ENCODE measurements around the gene PPP1R13B.

Gene PPP1R13B

GRCh38 chr14:103731916-103732867 is 115.2 kb downstream of the PPP1R13B start:
- DNase-seq (ENCODE audit: low read depth in 2 of 2): no peak

DNA sequence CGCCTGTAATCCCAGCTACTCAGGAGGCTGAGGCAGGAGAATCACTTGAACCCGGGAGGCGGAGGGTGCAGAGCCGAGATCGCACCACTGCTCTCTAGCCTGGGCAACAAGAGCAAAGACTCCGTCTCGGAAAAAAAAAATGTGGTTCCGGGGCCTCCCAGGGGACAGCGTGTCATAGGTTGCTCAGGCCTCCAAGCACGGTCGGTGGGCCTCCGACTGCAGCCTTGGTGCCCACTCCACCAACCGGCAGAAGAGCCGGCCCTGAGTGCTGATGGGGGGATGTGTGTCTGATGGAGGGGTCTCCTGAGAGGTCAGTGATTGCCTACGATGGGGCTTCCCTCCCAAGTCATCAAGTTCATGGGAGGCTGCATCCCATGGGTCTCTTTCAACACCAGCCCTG is 115.9 kb downstream of the PPP1R13B start:
- DNase-seq (ENCODE audit: low read depth in 2 of 2): no peak

DNA sequence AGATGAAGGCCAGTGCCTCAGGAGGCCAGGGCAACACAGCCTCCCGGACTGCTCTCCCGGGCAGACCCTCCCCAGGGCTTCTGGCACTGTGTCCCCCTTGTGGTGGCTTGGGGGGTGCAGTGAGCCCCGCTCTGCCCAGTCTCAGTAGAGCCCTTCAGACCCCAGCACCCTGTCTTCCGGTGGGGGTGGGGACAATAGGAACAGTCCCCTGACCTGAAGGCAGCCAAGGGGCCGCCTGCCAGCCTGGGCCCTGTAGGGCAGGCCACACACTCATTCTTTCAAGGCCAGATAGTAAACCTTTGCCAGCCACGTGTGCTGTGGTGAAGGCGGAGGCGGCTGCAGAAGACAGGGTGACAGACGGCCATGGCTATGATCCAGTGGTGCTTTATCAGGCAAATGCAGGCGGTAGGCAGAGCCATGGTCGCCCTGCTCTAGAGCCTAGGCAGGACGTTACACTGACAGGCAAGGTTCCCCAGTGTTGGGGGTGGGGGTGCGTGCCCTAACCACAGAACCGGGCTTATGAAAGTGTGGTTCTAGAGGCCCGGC is 116.8 kb downstream of the PPP1R13B start:
- DNase-seq (ENCODE audit: low read depth in 2 of 2): no peak

DNA sequence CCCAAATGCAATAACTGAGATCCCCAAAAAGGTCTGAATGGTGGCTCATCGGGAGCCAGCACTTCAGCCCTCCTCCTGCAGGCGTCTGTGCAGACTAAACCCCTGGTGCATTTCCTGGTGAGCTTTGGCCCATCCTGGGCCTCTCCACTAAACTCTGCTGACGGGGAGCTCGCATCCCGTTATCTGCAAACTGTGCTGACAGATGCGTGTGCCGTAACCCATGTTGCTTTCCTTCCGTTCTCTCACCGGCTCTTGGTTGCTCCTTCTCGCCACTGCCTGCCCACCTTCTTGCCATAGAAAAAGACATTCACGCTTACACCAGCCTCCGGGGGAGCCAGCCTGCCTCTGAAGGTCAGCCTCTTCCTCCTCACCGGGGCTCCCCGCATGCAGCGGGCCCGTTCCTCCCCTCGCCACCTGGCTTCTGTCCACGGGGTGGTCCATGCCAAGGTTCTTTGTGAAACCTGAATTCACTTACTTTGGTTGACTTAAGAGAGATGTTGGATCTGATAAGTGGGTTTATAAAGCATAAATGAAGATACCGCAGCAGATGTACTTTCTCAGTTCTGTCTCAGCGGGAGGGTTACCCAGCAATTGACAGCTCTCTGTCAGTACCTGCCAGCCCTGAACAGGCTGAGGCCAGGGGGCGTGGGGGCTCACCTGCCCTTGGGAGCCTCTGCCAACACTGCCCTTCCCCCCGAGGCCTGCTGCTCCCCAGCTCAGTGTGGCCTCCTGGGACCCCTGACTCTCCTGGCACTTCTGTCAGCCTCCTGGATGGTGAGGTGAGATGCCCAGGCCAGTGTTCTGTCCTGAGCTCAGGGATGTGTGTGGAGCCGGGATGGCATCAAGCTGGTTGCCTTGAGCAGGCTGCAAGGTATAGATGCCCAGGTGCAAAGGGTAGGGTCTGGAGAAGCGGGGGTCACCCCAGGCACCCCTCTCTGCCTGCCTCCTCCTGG is 117.6 kb downstream of the PPP1R13B start:
- DNase-seq (ENCODE audit: low read depth in 2 of 2): no peak

DNA sequence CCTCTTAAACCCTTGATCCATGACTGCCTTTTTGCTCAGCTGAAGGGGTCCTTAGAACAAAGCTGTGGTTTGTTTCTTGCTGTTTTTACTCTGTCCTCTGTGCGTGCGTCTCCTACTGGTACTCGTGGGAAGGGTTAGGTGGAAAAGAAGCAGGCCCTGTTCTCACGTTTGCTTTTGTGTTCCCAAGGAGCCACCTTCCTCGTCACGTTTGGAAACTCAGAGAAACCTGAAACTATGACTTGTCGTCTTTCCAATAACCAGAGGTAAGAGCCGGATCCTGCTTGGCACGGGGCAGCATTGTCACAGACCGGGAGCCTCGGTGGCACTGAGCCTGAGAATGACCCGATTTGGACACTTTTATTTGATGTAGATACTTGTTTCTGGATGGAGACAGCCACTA is 118.7 kb downstream of the PPP1R13B start:
- DNase-seq (ENCODE audit: low read depth in 2 of 2): no peak

DNA sequence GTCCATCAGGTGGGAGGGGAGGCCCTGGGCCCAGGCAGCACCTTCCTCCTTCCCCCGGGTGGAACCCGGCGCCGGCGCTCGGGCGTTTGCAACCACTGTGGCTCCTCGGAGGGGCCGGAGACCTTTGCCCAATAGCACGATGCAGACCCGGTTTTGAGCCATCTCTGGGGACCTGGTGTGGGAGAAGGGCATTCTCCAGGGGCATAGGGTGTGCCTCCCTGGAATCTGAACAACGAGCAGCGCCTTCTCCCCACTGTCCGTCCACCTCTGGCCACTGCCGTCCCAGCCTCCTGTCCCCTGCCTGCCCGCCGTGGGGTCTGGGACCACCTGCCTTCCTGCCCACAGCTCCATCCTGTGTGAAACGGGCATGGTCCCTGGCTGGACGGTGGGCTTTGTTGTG is 119.2 kb downstream of the PPP1R13B start:
- DNase-seq (ENCODE audit: low read depth in 2 of 2): no peak

DNA sequence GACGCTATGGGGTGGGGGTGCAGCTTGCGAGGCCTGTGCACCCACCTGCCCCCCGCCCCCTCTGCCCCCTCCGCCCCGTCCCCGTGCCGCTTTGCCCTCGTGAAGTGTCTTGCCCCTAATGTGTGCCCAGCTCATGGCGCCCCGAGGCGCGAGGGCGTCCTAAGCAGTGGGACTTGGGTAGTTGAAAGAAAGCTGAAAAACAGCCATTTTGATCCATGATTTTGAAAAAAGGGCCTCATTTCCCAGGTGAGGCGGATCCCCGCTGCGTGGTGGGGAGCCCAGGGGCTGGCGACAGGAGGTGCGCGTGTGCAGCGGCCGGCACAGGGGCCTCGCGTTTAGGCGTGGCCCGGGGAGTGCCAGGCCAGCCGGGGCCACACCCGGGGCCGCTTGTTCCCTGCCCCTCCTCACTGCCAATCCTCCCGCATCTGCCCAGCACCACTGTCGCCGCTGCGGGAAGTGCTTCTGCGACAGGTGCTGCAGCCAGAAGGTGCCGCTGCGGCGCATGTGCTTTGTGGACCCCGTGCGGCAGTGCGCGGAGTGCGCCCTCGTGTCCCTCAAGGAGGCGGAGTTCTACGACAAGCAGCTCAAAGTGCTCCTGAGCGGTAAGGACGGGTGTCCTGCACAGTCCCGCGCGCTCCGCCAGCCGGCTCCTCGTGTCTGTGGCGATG is 119.9 kb downstream of the PPP1R13B start:
- no peak for DNase-seq (ENCODE audit: low read depth in 2 of 2)

DNA sequence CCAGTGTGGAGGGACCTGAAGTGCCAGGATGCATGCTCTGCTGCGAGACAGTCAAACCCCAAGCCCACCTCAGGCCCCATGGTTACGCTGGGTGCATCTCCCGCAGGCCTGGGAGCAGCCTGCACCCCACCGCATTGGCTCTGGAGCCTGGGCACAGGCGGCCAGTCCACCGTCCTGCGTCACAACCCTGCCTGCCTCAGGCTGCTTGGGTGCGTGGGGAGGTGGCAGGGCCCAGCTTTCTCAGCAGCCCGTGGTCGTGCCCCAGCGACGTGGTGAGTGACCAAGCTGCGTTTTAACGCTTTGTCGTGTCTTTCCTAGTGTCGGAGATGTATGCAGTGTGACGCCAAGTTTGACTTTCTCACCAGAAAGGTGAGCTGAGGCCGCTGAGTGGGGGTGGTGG is 120.9 kb downstream of the PPP1R13B start:
- no peak for DNase-seq (ENCODE audit: low read depth in 2 of 2)

- no peak for DNase-seq (ENCODE audit: low read depth in 2 of 2)
These were observed 121.5 kb downstream of the PPP1R13B start for GRCh38 chr14:103725739-103726395.

DNA sequence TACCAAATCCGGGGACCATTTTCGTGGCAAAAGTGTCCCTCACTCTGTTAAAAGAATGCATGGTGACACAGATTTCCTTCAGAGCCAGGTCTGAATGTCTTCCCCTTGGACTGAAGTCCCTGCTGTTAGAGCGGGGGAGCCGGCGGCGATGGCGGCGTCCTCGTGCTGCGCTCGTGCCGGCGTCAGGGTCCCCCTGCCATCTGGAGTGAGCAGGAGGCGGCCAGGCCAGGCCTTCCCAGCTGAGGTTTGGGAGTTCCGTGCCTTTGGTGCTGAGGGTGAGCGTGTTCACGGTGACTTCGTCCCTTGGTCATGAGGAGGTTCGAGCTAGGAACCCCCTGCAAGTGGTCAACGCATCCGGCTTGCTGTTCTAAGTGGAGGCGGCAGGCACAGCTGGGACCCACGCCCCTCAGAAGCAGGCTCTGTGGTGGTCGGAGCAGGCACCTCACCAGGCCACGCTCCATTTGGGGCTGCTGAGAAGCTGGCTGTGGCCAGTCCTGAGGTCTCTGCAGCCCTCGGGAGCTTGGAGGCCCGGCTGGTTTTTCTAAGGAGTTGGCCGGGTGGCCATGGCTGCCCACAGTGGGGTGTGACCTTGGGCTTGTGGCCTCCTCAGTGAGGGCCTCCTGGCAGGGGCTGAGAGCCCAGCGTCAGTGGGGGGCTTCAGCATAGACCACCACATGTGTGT is 122.2 kb downstream of the PPP1R13B start:
- no peak for DNase-seq (ENCODE audit: low read depth in 2 of 2)

DNA sequence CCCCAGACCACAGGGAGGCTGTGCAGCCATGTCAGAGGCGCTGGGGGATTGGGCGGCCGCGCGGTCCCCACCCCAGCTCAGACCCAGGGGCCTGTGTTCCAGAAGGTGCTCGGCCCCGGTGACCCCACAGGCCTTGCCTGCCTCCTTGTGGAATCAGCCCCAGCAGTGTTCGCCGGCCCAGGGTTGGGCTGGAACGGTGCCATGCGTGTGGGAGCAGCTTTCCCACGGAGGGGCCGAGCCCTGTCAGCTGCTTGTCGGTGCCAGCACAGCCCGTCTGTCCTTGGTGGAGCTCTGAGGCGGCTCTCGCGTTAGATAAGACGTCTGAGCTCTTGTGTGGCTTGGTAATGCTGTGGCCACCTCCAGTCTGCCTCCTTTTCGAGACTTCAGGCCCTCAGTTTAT is 123.3 kb downstream of the PPP1R13B start:
- no peak for DNase-seq (ENCODE audit: low read depth in 2 of 2)

GRCh38 chr14:103723748-103724081 is 123.7 kb downstream of the PPP1R13B start:
- DNase-seq (ENCODE audit: low read depth in 2 of 2): no peak

GRCh38 chr14:103721334-103722120 is 125.8 kb downstream of the PPP1R13B start:
- DNase-seq (ENCODE audit: low read depth in 2 of 2): no peak

DNA sequence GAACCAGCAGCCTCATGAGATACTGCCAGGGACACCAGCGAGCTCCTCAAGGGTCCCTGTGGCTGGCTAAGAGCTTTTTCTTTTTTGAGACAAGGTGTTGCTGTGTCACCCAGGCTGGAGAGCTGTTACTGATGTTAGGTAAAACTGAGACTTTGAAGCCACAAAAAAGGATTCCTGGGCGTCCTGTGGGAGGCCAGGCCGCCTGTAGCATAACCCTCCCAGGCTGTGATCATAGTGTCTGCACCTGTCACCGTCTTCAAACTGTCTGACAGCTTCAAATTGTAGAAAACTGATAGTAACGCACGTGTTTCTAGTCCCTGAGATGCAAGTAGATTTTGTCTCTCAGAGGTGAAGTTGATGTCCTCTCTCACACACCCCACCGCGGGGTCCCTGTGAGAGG is 127.6 kb downstream of the PPP1R13B start:
- no peak for DNase-seq (ENCODE audit: low read depth in 2 of 2)

GRCh38 chr14:103718572-103718971 is 128.8 kb downstream of the PPP1R13B start:
- peak; percentile 22 to 26 for DNase-seq (ENCODE audit: low read depth in 2 of 2)

- no peak for DNase-seq (ENCODE audit: low read depth in 2 of 2)
These were observed 130.4 kb downstream of the PPP1R13B start for GRCh38 chr14:103716899-103717411.

DNA sequence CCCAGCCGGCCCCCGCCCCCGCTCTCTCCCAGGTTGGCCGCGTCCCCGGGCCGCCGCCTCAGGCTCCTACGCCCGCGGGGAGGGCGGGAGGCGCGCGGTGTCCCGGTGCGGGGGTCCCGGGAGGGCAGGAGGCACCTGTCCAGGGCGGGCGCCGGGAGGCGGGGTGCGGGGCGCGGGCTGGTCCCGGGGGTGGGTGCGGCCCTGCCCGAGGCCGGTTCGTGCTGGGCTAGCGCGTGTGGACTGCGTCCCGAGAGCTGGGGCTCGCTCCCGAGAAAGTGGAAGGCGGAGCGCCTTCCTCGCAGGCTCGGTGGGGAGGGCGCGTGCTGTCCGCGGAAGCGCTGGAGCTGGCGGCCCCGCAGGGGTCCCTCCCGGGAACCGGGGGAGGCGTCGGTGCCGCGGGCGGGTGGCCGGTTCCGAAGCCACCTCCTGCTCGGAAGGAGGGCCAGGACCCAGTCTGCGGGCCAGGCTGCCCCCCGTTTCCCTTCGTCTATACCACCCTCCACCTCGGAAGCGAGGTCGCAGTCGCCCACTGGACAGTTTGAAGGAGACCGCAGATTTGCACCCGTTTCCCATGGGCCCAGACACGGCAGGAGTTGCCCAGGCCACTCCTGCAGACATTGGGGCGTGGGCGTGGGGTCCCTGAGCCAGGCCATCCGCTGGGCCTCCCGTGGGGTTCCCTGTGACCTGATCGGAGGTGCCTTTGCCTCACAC is 131.1 kb downstream of the PPP1R13B start:
- DNase-seq (ENCODE audit: low read depth in 2 of 2): no peak

- DNase-seq (ENCODE audit: low read depth in 2 of 2): peak; percentile 98
These were observed 132.0 kb downstream of the PPP1R13B start, which contains the start of the genes XRCC3 and ZFYVE21 for GRCh38 chr14:103715052-103716000. TSS of gene XRCC3 (minus strand) at chr14:103715451. CDS start at chr14:103711087, 4,364 bp downstream. TSS of gene ZFYVE21 (plus strand) at chr14:103715810. CDS start at chr14:103715842, 32 bp downstream.

Data from fibroblast of skin of left quadriceps (primary cell).